ENCODE data around the gene HMBS.

HMBS gene

GRCh38 chr11:119106564-119107537 lies 22.2 kb downstream of the HMBS start, which contains the start of gene C2CD2L:
Gene C2CD2L, plus strand, starts transcription at chr11:119107344. Its CDS starts 398 bp downstream, at chr11:119107742.
- FAIRE-seq (peak; percentile 99), DNase-seq (ENCODE audit: insufficient read length) (peak; percentile 98)
- TF ChIP-seq TAF1 (IDR thresholded peaks at IDR 0.05; ENCODE audit: borderline replicate concordance, low read depth, low read length) (no peak), POLR2AphosphoS5 (IDR thresholded peaks at IDR 0.05; ENCODE audit: low read depth, low read length) (peak; percentile 64; the same call in 1 of the 2 replicates), POLR2A (IDR thresholded peaks at IDR 0.05; ENCODE audit: low read depth, low read length) (peak; percentile 77)

- FAIRE-seq = peak; percentile 83
- no peak for TF ChIP-seq TAF1 (IDR thresholded peaks at IDR 0.05; ENCODE audit: borderline replicate concordance, low read depth, low read length)
- TF ChIP-seq POLR2AphosphoS5 (IDR thresholded peaks at IDR 0.05; ENCODE audit: low read depth, low read length) = no peak
- TF ChIP-seq POLR2A (IDR thresholded peaks at IDR 0.05; ENCODE audit: low read depth, low read length) = no peak
- DNase-seq (ENCODE audit: insufficient read length) = no peak
These were observed 23.0 kb downstream of the HMBS start for GRCh38 chr11:119107538-119108145.

- no peak for TF ChIP-seq POLR2AphosphoS5 (IDR thresholded peaks at IDR 0.05; ENCODE audit: low read depth, low read length)
- DNase-seq (ENCODE audit: insufficient read length) = no peak
- peak; percentile 97 for FAIRE-seq
These were observed 23.6 kb downstream of the HMBS start for GRCh38 chr11:119108146-119108856.

DNA sequence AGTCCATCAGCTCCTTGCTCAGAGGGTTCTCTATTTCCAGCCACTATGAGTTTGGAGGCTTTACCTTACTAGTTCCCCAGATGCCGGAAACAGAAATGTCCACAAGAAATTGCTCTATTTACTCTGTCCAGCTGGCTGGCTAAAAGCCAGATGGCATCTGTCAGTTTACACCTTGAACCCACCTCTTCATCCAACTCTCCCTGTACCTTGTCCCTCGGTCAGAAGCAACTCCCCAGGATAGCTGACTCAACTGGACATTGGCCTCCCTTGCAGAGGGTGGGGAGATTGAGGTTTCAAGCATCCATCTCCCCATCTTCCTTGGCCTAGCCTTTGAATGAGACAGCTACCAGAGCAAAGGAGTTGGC lies 24.2 kb downstream of the HMBS start:
- no peak for TF ChIP-seq TAF1 (IDR thresholded peaks at IDR 0.05; ENCODE audit: borderline replicate concordance, low read depth, low read length)
- TF ChIP-seq POLR2AphosphoS5 (IDR thresholded peaks at IDR 0.05; ENCODE audit: low read depth, low read length) = no peak
- no peak for TF ChIP-seq POLR2A (IDR thresholded peaks at IDR 0.05; ENCODE audit: low read depth, low read length)
- FAIRE-seq (no peak), DNase-seq (ENCODE audit: insufficient read length) (no peak)

DNA sequence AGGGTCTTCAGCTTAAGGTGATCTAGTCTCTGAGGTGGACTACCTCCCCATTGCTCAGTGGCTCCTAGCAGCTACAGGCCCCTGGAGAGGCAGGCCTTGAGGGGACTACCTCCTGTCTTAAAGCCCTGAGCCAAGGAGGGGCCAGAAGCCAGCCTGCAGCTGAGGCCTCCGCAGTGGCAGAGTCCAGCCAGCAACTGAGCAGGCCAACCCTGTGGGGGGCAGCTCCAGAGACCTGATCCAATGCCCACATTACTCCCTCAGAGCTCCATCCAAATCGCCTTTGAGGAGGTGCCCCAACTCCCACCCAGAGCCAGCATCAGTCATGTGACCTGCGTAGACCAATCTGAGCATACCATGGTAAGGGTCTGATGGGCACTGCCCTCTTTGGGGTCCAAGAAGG lies 25.2 kb downstream of the HMBS start:
- TF ChIP-seq POLR2AphosphoS5 (IDR thresholded peaks at IDR 0.05; ENCODE audit: low read depth, low read length) (no peak), TAF1 (IDR thresholded peaks at IDR 0.05; ENCODE audit: borderline replicate concordance, low read depth, low read length) (no peak), POLR2A (IDR thresholded peaks at IDR 0.05; ENCODE audit: low read depth, low read length) (no peak)
- FAIRE-seq = no peak
- no peak for DNase-seq (ENCODE audit: insufficient read length)

GRCh38 chr11:119110439-119110838 lies 25.8 kb downstream of the HMBS start:
- no peak for DNase-seq (ENCODE audit: insufficient read length)
- TF ChIP-seq POLR2AphosphoS5 (IDR thresholded peaks at IDR 0.05; ENCODE audit: low read depth, low read length) = no peak
- TF ChIP-seq POLR2A (IDR thresholded peaks at IDR 0.05; ENCODE audit: low read depth, low read length) = no peak
- TF ChIP-seq TAF1 (IDR thresholded peaks at IDR 0.05; ENCODE audit: borderline replicate concordance, low read depth, low read length) = no peak
- no peak for FAIRE-seq

- FAIRE-seq = no peak
- no peak for TF ChIP-seq POLR2A (IDR thresholded peaks at IDR 0.05; ENCODE audit: low read depth, low read length)
- TF ChIP-seq TAF1 (IDR thresholded peaks at IDR 0.05; ENCODE audit: borderline replicate concordance, low read depth, low read length) = no peak
- TF ChIP-seq POLR2AphosphoS5 (IDR thresholded peaks at IDR 0.05; ENCODE audit: low read depth, low read length) = no peak
- no peak for DNase-seq (ENCODE audit: insufficient read length)
These were observed 26.8 kb downstream of the HMBS start for GRCh38 chr11:119111361-119111925.

- TF ChIP-seq TAF1 (IDR thresholded peaks at IDR 0.05; ENCODE audit: borderline replicate concordance, low read depth, low read length) (no peak), POLR2AphosphoS5 (IDR thresholded peaks at IDR 0.05; ENCODE audit: low read depth, low read length) (no peak)
- DNase-seq (ENCODE audit: insufficient read length) = no peak
- FAIRE-seq = no peak
These were observed 27.8 kb downstream of the HMBS start for GRCh38 chr11:119112314-119113020.

DNA sequence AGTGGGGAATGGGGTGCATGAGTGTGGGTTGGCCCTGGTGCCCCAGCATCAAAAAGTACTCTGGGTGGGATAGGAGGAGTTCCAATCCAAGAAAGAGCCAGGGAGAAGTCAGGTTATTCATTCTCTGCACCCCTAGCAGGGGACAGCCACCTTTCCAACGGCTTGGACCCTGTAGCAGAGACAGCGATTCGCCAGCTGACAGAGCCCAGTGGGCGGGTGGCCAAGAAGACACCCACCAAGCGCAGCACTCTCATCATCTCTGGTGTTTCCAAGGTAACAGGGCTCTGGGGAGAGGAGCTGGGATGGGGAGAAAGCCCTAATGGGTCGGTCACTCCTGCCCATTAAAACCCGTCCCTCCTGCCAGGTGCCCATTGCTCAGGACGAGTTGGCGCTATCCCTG lies 29.0 kb downstream of the HMBS start:
- no peak for FAIRE-seq
- DNase-seq (ENCODE audit: insufficient read length) = no peak
- TF ChIP-seq POLR2A (IDR thresholded peaks at IDR 0.05; ENCODE audit: low read depth, low read length) (no peak), POLR2AphosphoS5 (IDR thresholded peaks at IDR 0.05; ENCODE audit: low read depth, low read length) (no peak), TAF1 (IDR thresholded peaks at IDR 0.05; ENCODE audit: borderline replicate concordance, low read depth, low read length) (no peak)

DNA sequence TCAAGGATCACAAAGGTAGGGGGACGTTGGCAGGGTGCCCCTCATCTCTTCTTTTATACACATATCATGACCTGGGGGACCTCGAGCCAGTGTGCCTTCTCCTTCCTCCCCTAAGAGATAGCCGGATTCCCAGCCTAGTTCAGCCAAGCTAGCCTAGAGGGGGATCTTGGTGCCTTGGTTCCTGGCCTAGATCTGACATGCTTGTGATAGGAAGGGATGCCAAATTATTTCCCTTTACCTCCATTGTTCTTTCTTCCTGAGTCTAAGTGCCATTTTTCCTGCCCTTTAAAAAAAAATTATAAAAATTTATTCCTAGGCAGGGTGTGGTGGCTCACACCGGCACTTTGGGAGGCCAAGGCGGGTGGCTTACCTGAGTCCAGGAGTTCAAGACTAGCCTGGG lies 29.7 kb downstream of the HMBS start:
- no peak for TF ChIP-seq TAF1 (IDR thresholded peaks at IDR 0.05; ENCODE audit: borderline replicate concordance, low read depth, low read length)
- TF ChIP-seq POLR2A (IDR thresholded peaks at IDR 0.05; ENCODE audit: low read depth, low read length) = no peak
- no peak for TF ChIP-seq POLR2AphosphoS5 (IDR thresholded peaks at IDR 0.05; ENCODE audit: low read depth, low read length)
- FAIRE-seq = no peak
- DNase-seq (ENCODE audit: insufficient read length) = no peak
